RPMI7951 (cell line): ENCODE data around the gene NAA38. TPM values are rescaled to one million over a fixed set of nuclear protein-coding genes. Genes with fewer than 3 reads are reported as not detected.
A peak's percentile ranks its signal among the peaks of the same experiment; 100 is the strongest.

Experiments used
- DNase-seq: peaks from one replicate; pipeline ENCODE4 v3.0.0-alpha.2; 2012; ENCODE audit warnings: low read depth
- total RNA-seq: library from RNA; depleted of rRNA; stranded (reverse); fragments of >200 nt; shearing (Covaris generic); gene quantifications from 2 replicates; pipeline ENCODE4 v1.2.3, GENCODE V29; 2014

Gene NAA38
- total RNA-seq, 1 experiment from 2014 or later = 110 TPM

- peak; percentile 88 for DNase-seq
These were observed 15.9 kb downstream of the NAA38 start for GRCh38 chr17:7841396-7841914.

GRCh38 chr17:7840875-7841274 is 16.5 kb downstream of the NAA38 start:
- no peak for DNase-seq

- no peak for DNase-seq
These were observed 16.9 kb downstream of the NAA38 start for GRCh38 chr17:7840441-7840840.

- peak; percentile 28 for DNase-seq
These were observed 17.5 kb downstream of the NAA38 start for GRCh38 chr17:7839876-7840261.

- DNase-seq = no peak
These were observed 18.0 kb downstream of the NAA38 start for GRCh38 chr17:7839190-7839875.

GRCh38 chr17:7838090-7839075 is 19.0 kb downstream of the NAA38 start:
- DNase-seq = peak; percentile 51

GRCh38 chr17:7837408-7838088 is 19.8 kb downstream of the NAA38 start:
- DNase-seq = no peak

- peak; percentile 86 for DNase-seq
These were observed 20.6 kb downstream of the NAA38 start for GRCh38 chr17:7836596-7837407.

GRCh38 chr17:7835814-7836595 is 21.4 kb downstream of the NAA38 start:
- peak; percentile 71 for DNase-seq

- DNase-seq = peak; percentile 96
These were observed 22.2 kb downstream of the NAA38 start for GRCh38 chr17:7834957-7835813.

- peak; percentile 46 for DNase-seq
These were observed 22.8 kb downstream of the NAA38 start for GRCh38 chr17:7834542-7834956.

- DNase-seq = peak; percentile 86
These were observed 23.4 kb downstream of the NAA38 start, which contains the start of gene KDM6B for GRCh38 chr17:7833795-7834541. TSS of gene KDM6B (plus strand) at chr17:7834217. CDS start at chr17:7845555, 11,338 bp downstream.

- DNase-seq = no peak
These were observed 24.2 kb downstream of the NAA38 start for GRCh38 chr17:7833011-7833794.

GRCh38 chr17:7832431-7832830 is 24.9 kb downstream of the NAA38 start:
- no peak for DNase-seq

GRCh38 chr17:7831233-7831632 is 26.1 kb downstream of the NAA38 start:
- no peak for DNase-seq

GRCh38 chr17:7830616-7831015 is 26.7 kb downstream of the NAA38 start:
- DNase-seq = no peak

- DNase-seq = peak; percentile 28
These were observed 32.0 kb downstream of the NAA38 start for GRCh38 chr17:7825206-7825990.
